Measurements from ENCODE around the gene QARS1.

QARS1 gene

GRCh38 chr3:49104427-49105291 lies at the start of gene QARS1:
QARS1 (minus strand) TSS chr3:49104757; CDS start chr3:49104733, 24 bp downstream.
- peak; percentile 79 to 88 for DNase-seq (ENCODE audit: extremely low read depth in 1 of 2, low read depth in 1 of 2)

GRCh38 chr3:49153349-49153912 lies 48.9 kb upstream of the QARS1 start:
- DNase-seq (ENCODE audit: extremely low read depth in 1 of 2, low read depth in 1 of 2): no peak

GRCh38 chr3:49151610-49152009 lies 47.1 kb upstream of the QARS1 start:
- DNase-seq (ENCODE audit: extremely low read depth in 1 of 2, low read depth in 1 of 2): no peak

- DNase-seq (ENCODE audit: extremely low read depth in 1 of 2, low read depth in 1 of 2): no peak
Observed at GRCh38 chr3:49148159-49148558, 43.6 kb upstream of the QARS1 start.

- no peak for DNase-seq (ENCODE audit: extremely low read depth in 1 of 2, low read depth in 1 of 2)
Observed at GRCh38 chr3:49140080-49140479, 35.5 kb upstream of the QARS1 start.

GRCh38 chr3:49135499-49135898 lies 30.9 kb upstream of the QARS1 start:
- DNase-seq (ENCODE audit: extremely low read depth in 1 of 2, low read depth in 1 of 2): no peak

GRCh38 chr3:49134471-49135265 lies 30.1 kb upstream of the QARS1 start:
- DNase-seq (ENCODE audit: extremely low read depth in 1 of 2, low read depth in 1 of 2): no peak

- no peak for DNase-seq (ENCODE audit: extremely low read depth in 1 of 2, low read depth in 1 of 2)
Observed at GRCh38 chr3:49133226-49133951, 28.8 kb upstream of the QARS1 start.

GRCh38 chr3:49132437-49133225 lies 28.1 kb upstream of the QARS1 start, which contains the start of gene LAMB2:
LAMB2 (minus strand) TSS chr3:49133050; CDS start chr3:49132867, 183 bp downstream.
- DNase-seq (ENCODE audit: extremely low read depth in 1 of 2, low read depth in 1 of 2): no peak

- DNase-seq (ENCODE audit: extremely low read depth in 1 of 2, low read depth in 1 of 2): no peak
Observed at GRCh38 chr3:49132073-49132436, 27.5 kb upstream of the QARS1 start.

GRCh38 chr3:49131576-49131975 lies 27.0 kb upstream of the QARS1 start:
- no peak for DNase-seq (ENCODE audit: extremely low read depth in 1 of 2, low read depth in 1 of 2)

- DNase-seq (ENCODE audit: extremely low read depth in 1 of 2, low read depth in 1 of 2): no peak
Observed at GRCh38 chr3:49131040-49131439, 26.5 kb upstream of the QARS1 start.

- DNase-seq (ENCODE audit: extremely low read depth in 1 of 2, low read depth in 1 of 2): no peak
Observed at GRCh38 chr3:49124991-49125670, 20.6 kb upstream of the QARS1 start.

- no peak for DNase-seq (ENCODE audit: extremely low read depth in 1 of 2, low read depth in 1 of 2)
Observed at GRCh38 chr3:49124203-49124602, 19.6 kb upstream of the QARS1 start.

GRCh38 chr3:49123687-49124086 lies 19.1 kb upstream of the QARS1 start:
- DNase-seq (ENCODE audit: extremely low read depth in 1 of 2, low read depth in 1 of 2): no peak

GRCh38 chr3:49122886-49123545 lies 18.5 kb upstream of the QARS1 start:
- no peak for DNase-seq (ENCODE audit: extremely low read depth in 1 of 2, low read depth in 1 of 2)

GRCh38 chr3:49122451-49122850 lies 17.9 kb upstream of the QARS1 start:
- no peak for DNase-seq (ENCODE audit: extremely low read depth in 1 of 2, low read depth in 1 of 2)

- DNase-seq (ENCODE audit: extremely low read depth in 1 of 2, low read depth in 1 of 2): no peak
Observed at GRCh38 chr3:49122022-49122421, 17.5 kb upstream of the QARS1 start.

GRCh38 chr3:49121132-49121736 lies 16.7 kb upstream of the QARS1 start:
- DNase-seq (ENCODE audit: extremely low read depth in 1 of 2, low read depth in 1 of 2): no peak

Measured in stimulated activated CD8-positive, alpha-beta memory T cell treated with anti-CD3 and anti-CD28 coated beads, Interleukin-7, amount 100 ng/mL, for 48 hours (primary cell).